PC-9 (cell line): ENCODE data around the gene CADM2. TPM values are rescaled to one million over a fixed set of nuclear protein-coding genes. Genes with fewer than 3 reads are reported as not detected.

Experiments
- BruUV-seq: library from RNA; stranded (reverse); fragments of 400-500 nt; replicated peaks from 2 replicates; lab custom pipeline; 2021; lab: Mats Ljungman, UMichigan
- CTCF ChIA-PET: fragments of 300-600 bp; sonication (Branson Sonifier 250); formaldehyde crosslinking; loops from one replicate; lab custom pipeline; 2022; ENCODE audit warnings: antibody characterized with exemption; lab: Charles Lee
- POLR2A ChIA-PET: fragments of 300-600 bp; sonication (Branson Sonifier 250); formaldehyde crosslinking; loops from one replicate; lab custom pipeline; 2022; ENCODE audit warnings: antibody characterized with exemption; ENCODE audit not compliant: unreplicated experiment; lab: Charles Lee
- DNase-seq, 2 experiments: peaks; one replicate each; pipeline versions ENCODE4 v3.0.0 to v3.0.0-alpha.2; 2015 to 2022; ENCODE audit warnings: mixed read lengths in 1 of 2
- H2AFZ ChIP-seq: fragments of 200-600 bp; sonication (generic); 2 replicates; pipeline ENCODE4 v1.8.1; 2017; ENCODE audit warnings: antibody characterized with exemption
- H3F3A ChIP-seq: fragments of 200-600 bp; sonication (generic); 2 replicates; pipeline ENCODE4 v1.8.1; 2017; ENCODE audit warnings: antibody characterized with exemption, mild to moderate bottlenecking, low read depth; ENCODE audit not compliant: insufficient read depth
- H3K27ac ChIP-seq: fragments of 200-600 bp; sonication (generic); 2 replicates; pipeline ENCODE4 v1.6.1; 2016; ENCODE audit warnings: mixed run types
- H3K27me3 ChIP-seq: fragments of 200-600 bp; sonication (generic); 2 replicates; pipeline ENCODE4 v1.6.1; 2016; ENCODE audit warnings: low read depth, mixed run types; ENCODE audit not compliant: insufficient read depth
- H3K36me3 ChIP-seq: fragments of 200-600 bp; sonication (generic); 2 replicates; pipeline ENCODE4 v1.6.1; 2016; ENCODE audit warnings: low read depth, mixed run types
- H3K4me1 ChIP-seq: fragments of 200-600 bp; sonication (generic); replicated peaks from 2 replicates; pipeline ENCODE4 v1.6.1; 2016; ENCODE audit warnings: mixed run types; ENCODE audit not compliant: insufficient read depth
- H3K4me2 ChIP-seq: fragments of 200-600 bp; sonication (generic); 2 replicates; pipeline ENCODE4 v1.6.1; 2017; ENCODE audit warnings: mixed run types
- H3K4me3 ChIP-seq: fragments of 200-600 bp; sonication (generic); 2 replicates; pipeline ENCODE4 v1.6.1; 2016; ENCODE audit warnings: mixed run types
- H3K79me2 ChIP-seq: fragments of 200-600 bp; sonication (generic); 2 replicates; pipeline ENCODE4 v1.6.1; 2017; ENCODE audit warnings: low read depth, mixed run types
- H3K9me2 ChIP-seq: fragments of 200-600 bp; sonication (generic); 2 replicates; pipeline ENCODE4 v1.8.1; 2017; ENCODE audit warnings: mild to moderate bottlenecking; ENCODE audit not compliant: insufficient read depth
- H3K9me3 ChIP-seq: fragments of 200-600 bp; sonication (generic); 2 replicates; pipeline ENCODE4 v1.8.1; 2016; ENCODE audit warnings: low read depth; ENCODE audit not compliant: insufficient read depth
- H4K20me1 ChIP-seq: fragments of 200-600 bp; sonication (generic); 2 replicates; pipeline ENCODE4 v1.8.1; 2017; ENCODE audit not compliant: insufficient read depth
- EZH2 ChIP-seq: fragments of 200-600 bp; sonication (generic); IDR thresholded peaks from 2 replicates; pipeline ENCODE4 v1.8.0; 2017; ENCODE audit warnings: antibody characterized with exemption, low read depth
- intact Hi-C: fragments of 100-400 bp; cut with micrococcal nuclease; formaldehyde crosslinking; loops from one replicate; pipeline ENCODE4 v1.10.0; 2022; ENCODE audit not compliant: unreplicated experiment
- total RNA-seq: library from RNA; stranded (reverse); gene quantifications from 2 replicates; pipeline ENCODE4 v1.2.3, GENCODE V29; 2021
- TF ChIP-seq, protein P1 (sequence below): fragments of 200-600 bp; sonication (generic); conservative IDR thresholded peaks from 2 replicates; pipeline ENCODE4 v1.6.1; 2017; ENCODE audit warnings: mixed run types, antibody characterized with exemption, mild to moderate bottlenecking, moderate library complexity

Gene CADM2
- total RNA-seq, 1 experiment from 2014 or later, result 0.59 TPM

DNA sequence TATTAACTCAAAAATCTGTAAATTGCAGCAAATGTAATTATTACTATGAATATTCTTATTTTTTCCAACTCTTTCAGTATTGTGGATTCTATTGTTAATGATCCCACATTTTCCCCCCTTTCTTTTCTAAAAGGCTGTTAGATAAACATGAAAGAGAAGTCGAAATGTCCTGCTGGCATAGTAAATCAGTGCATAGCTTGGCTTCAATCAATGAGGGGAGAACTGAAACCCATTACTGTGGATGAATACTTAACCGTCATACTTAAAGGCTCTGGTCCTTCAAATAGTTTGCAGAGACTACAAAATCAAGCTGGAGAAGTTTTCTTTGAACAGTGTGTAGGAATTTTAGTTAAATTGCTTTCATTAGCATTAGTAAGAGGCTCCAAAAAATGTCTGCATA is 667.9 kb downstream of the CADM2 start:
- Histone ChIP-seq H3K27ac (no peak overlapping the region), H3F3A (no peaks in the 10 kb centered on the region), H3K27me3 (no peaks in the 10 kb centered on the region), H3K4me3 (no peak overlapping the region), H3K9me2 (no peaks in the 10 kb centered on the region), H4K20me1 (no peaks in the 10 kb centered on the region), H3K4me2 (no peak overlapping the region), H3K79me2 (no peaks in the 10 kb centered on the region), H2AFZ (no peak overlapping the region), H3K4me1 (no peaks in the 10 kb centered on the region), H3K36me3 (no peaks in the 10 kb centered on the region), H3K9me3 (no peaks in the 10 kb centered on the region)
- DNase-seq, result no peak
- TF ChIP-seq, protein P1, sequence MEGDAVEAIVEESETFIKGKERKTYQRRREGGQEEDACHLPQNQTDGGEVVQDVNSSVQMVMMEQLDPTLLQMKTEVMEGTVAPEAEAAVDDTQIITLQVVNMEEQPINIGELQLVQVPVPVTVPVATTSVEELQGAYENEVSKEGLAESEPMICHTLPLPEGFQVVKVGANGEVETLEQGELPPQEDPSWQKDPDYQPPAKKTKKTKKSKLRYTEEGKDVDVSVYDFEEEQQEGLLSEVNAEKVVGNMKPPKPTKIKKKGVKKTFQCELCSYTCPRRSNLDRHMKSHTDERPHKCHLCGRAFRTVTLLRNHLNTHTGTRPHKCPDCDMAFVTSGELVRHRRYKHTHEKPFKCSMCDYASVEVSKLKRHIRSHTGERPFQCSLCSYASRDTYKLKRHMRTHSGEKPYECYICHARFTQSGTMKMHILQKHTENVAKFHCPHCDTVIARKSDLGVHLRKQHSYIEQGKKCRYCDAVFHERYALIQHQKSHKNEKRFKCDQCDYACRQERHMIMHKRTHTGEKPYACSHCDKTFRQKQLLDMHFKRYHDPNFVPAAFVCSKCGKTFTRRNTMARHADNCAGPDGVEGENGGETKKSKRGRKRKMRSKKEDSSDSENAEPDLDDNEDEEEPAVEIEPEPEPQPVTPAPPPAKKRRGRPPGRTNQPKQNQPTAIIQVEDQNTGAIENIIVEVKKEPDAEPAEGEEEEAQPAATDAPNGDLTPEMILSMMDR, result no peak
- no peak for TF ChIP-seq EZH2
- intact Hi-C loops, result no loop called here
- ChIA-PET POLR2A (no interaction called here), CTCF (no interaction called here)
- BruUV-seq, result no TSS peak

DNA sequence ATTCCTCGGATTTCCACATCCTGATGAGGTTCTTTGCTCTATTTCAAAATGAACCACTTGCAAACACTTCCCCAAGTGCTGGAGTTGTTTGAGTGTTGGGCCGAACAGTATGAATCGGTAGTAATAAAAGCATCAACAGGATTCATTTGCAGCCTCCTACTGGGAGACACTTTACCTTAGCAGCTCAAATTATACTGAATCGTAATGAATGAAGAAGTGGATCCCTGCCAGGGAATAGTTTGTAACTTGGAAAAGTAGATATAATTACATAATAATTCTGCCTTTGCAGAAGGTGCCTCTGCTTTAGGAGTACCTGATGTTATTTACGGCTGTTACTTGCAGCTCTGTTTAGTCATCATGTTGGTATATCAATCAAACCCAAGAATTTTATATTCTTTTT is 669.1 kb downstream of the CADM2 start:
- POLR2A ChIA-PET, result no interaction called here

DNA sequence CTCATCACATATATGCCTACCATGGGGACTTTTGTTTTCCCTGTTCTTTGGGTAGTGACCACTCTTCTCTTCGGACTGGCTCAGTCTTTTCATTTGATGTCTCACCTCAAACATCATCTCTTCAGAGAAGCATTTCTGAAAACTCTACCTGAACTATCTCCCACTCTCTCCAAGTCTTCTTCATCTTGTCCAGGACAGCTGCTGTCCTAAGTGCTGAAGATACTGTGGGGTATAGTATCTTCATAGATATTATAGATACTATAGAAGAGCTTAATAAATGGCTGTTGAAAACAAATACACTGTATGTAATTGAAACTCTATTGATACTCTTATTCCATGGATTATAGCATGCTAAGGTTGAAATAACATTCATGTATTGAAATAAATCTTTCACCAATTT is 672.3 kb downstream of the CADM2 start:
- intact Hi-C loops, result no loop called here
- Histone ChIP-seq H3K36me3 (no peaks in the 10 kb centered on the region), H3K9me2 (no peaks in the 10 kb centered on the region), H3K4me3 (no peak overlapping the region), H3K27me3 (no peaks in the 10 kb centered on the region), H3K4me2 (no peak overlapping the region), H4K20me1 (no peaks in the 10 kb centered on the region), H3K4me1 (no peaks in the 10 kb centered on the region), H3K9me3 (no peaks in the 10 kb centered on the region), H3K27ac (no peak overlapping the region), H3F3A (no peaks in the 10 kb centered on the region), H3K79me2 (no peaks in the 10 kb centered on the region), H2AFZ (no peak overlapping the region)
- POLR2A ChIA-PET, result interaction anchor here (0.5 kb wide), 1 partner anchor 9 kb away, joined by 4 read pairs; no protein-coding TSS in a partner anchor
- TF ChIP-seq, protein P1, result no peak
- no peak for TF ChIP-seq EZH2
- no TSS peak for BruUV-seq
- CTCF ChIA-PET, result no interaction called here
- no peak for DNase-seq

More for the DNA sequence above, 669.1 kb downstream of the CADM2 start:
- H3K79me2 ChIP-seq, result no peaks in the 10 kb centered on the region
- H4K20me1 ChIP-seq, result no peaks in the 10 kb centered on the region
- H3K4me2 ChIP-seq, result no peak overlapping the region
- no peaks in the 10 kb centered on the region for H3K4me1 ChIP-seq
- no peak for DNase-seq
- H3K4me3 ChIP-seq, result no peak overlapping the region
- intact Hi-C loops, result no loop called here
- H3K27ac ChIP-seq, result no peak overlapping the region
- no peak overlapping the region for H2AFZ ChIP-seq
- H3K36me3 ChIP-seq, result no peaks in the 10 kb centered on the region
- H3K27me3 ChIP-seq, result no peaks in the 10 kb centered on the region
- no TSS peak for BruUV-seq
- H3K9me3 ChIP-seq, result no peaks in the 10 kb centered on the region
- H3F3A ChIP-seq, result no peaks in the 10 kb centered on the region
- CTCF ChIA-PET, result no interaction called here
- H3K9me2 ChIP-seq, result no peaks in the 10 kb centered on the region
- TF ChIP-seq, protein P1, result no peak
- TF ChIP-seq EZH2, result no peak
